Hepatocyte (in vitro differentiated cells): ENCODE data around the gene KCNQ5.

ENCODE experiments used
- EZH2 ChIP-seq: fragments of 200-600 bp; sonication (generic); IDR thresholded peaks from 2 replicates; pipeline ENCODE4 v1.6.1; 2016; ENCODE audit warnings: antibody characterized with exemption, mild to moderate bottlenecking, borderline replicate concordance
- EZH2phosphoT487 ChIP-seq: fragments of 200-600 bp; sonication (generic); IDR thresholded peaks from one replicate; pipeline ENCODE4 v1.6.1; 2018; ENCODE audit warnings: antibody characterized with exemption, mild to moderate bottlenecking, low read depth, moderate library complexity; ENCODE audit not compliant: unreplicated experiment, severe bottlenecking
- TF ChIP-seq, protein P1 (sequence below): fragments of 200-600 bp; sonication (generic); IDR thresholded peaks from 2 replicates; pipeline ENCODE4 v1.5.1; 2016; ENCODE audit warnings: antibody characterized with exemption, mild to moderate bottlenecking; ENCODE audit not compliant: poor library complexity

DNA sequence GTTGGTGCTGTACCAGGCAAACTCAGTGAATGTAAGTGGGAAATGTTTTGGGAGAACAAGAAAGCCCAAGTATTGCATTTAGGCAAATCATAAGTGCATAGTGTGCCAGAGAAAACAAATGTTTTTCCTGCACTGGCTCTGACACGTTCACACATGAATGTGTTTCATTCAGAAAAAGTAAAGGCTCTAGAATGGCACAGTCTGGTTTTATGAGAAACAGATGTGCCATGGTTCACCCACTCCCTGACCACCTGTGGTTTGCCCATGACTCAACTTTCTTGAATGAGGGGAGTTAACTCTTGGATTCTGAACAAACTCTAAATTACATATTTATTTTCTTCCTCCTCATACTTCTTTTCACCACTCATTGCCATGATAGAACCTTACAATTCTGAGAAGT, 126.9 kb downstream of the KCNQ5 start:
- TF ChIP-seq, protein P1, sequence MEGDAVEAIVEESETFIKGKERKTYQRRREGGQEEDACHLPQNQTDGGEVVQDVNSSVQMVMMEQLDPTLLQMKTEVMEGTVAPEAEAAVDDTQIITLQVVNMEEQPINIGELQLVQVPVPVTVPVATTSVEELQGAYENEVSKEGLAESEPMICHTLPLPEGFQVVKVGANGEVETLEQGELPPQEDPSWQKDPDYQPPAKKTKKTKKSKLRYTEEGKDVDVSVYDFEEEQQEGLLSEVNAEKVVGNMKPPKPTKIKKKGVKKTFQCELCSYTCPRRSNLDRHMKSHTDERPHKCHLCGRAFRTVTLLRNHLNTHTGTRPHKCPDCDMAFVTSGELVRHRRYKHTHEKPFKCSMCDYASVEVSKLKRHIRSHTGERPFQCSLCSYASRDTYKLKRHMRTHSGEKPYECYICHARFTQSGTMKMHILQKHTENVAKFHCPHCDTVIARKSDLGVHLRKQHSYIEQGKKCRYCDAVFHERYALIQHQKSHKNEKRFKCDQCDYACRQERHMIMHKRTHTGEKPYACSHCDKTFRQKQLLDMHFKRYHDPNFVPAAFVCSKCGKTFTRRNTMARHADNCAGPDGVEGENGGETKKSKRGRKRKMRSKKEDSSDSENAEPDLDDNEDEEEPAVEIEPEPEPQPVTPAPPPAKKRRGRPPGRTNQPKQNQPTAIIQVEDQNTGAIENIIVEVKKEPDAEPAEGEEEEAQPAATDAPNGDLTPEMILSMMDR, result no peak
- TF ChIP-seq EZH2, result no peak
- TF ChIP-seq EZH2phosphoT487, result no peak
